ENCODE data around the gene PON2. TPM values are rescaled to one million over a fixed set of nuclear protein-coding genes. Genes with fewer than 3 reads are reported as not detected.

Gene PON2
- total RNA-seq, 4 donors from 2014 or later: 116 to 330 (median 193) TPM

- H3K36me3 ChIP-seq: peaks cover 0 to 32% (median 0%) of the 10 kb centered on the region in 3 donors
- no peaks in the 10 kb centered on the region for H3K27me3 ChIP-seq
- no peaks in the 10 kb centered on the region for H3K4me1 ChIP-seq
- H3K4me3 ChIP-seq: no peak overlapping the region
- no peaks in the 10 kb centered on the region for H3K9me3 ChIP-seq
- no peak for DNase-seq
- TF ChIP-seq CTCF (IDR thresholded peaks at IDR 0.05) (no peak), POLR2A (IDR thresholded peaks at IDR 0.05) (no peak)
- H3K27ac ChIP-seq: no peak overlapping the region
Observed at GRCh38 chr7:95411036-95411435, 23.8 kb downstream of the PON2 start.

GRCh38 chr7:95407751-95408150 is 27.1 kb downstream of the PON2 start:
- no peak for DNase-seq
- Histone ChIP-seq H3K4me1 (no peaks in the 10 kb centered on the region), H3K4me3 (no peak overlapping the region), H3K27me3 (no peaks in the 10 kb centered on the region), H3K36me3 (peaks cover 0 to 32% (median 0%) of the 10 kb centered on the region in 3 donors), H3K9me3 (no peaks in the 10 kb centered on the region), H3K27ac (no peak overlapping the region)
- TF ChIP-seq POLR2A (IDR thresholded peaks at IDR 0.05): no peak

GRCh38 chr7:95405800-95406199 is 29.0 kb downstream of the PON2 start:
- Histone ChIP-seq H3K36me3 (peaks cover 0 to 17% (median 0%) of the 10 kb centered on the region in 3 donors), H3K27ac (no peak overlapping the region), H3K27me3 (no peaks in the 10 kb centered on the region), H3K4me1 (no peaks in the 10 kb centered on the region), H3K4me3 (no peak overlapping the region), H3K9me3 (no peaks in the 10 kb centered on the region)
- TF ChIP-seq CTCF (IDR thresholded peaks at IDR 0.05) (no peak), POLR2A (IDR thresholded peaks at IDR 0.05) (no peak)
- no peak for DNase-seq

GRCh38 chr7:95405208-95405607 is 29.6 kb downstream of the PON2 start:
- no peak for DNase-seq
- no peak overlapping the region for H3K4me3 ChIP-seq
- no peaks in the 10 kb centered on the region for H3K27me3 ChIP-seq
- H3K9me3 ChIP-seq: no peaks in the 10 kb centered on the region
- H3K36me3 ChIP-seq: peaks cover 0 to 14% (median 0%) of the 10 kb centered on the region in 3 donors
- no peaks in the 10 kb centered on the region for H3K4me1 ChIP-seq
- TF ChIP-seq POLR2A (IDR thresholded peaks at IDR 0.05): no peak
- H3K27ac ChIP-seq: no peak overlapping the region

GRCh38 chr7:95404316-95404865 is 30.4 kb downstream of the PON2 start:
- no peak for DNase-seq
- TF ChIP-seq POLR2A (IDR thresholded peaks at IDR 0.05): no peak
- TF ChIP-seq CTCF (IDR thresholded peaks at IDR 0.05): no peak
- Histone ChIP-seq H3K4me1 (no peaks in the 10 kb centered on the region), H3K36me3 (peaks cover 0 to 9% (median 0%) of the 10 kb centered on the region in 3 donors), H3K4me3 (no peak overlapping the region), H3K9me3 (no peaks in the 10 kb centered on the region), H3K27me3 (no peaks in the 10 kb centered on the region), H3K27ac (no peak overlapping the region)

- no peak for TF ChIP-seq POLR2A (IDR thresholded peaks at IDR 0.05)
- no peak for TF ChIP-seq CTCF (IDR thresholded peaks at IDR 0.05)
- DNase-seq: no peak
- Histone ChIP-seq H3K4me1 (peaks cover 0 to 5% (median 0%) of the 10 kb centered on the region in 4 donors), H3K27ac (no peak overlapping the region), H3K4me3 (peak overlapping the region in 1 of 4 donors; percentile 67), H3K36me3 (no peaks in the 10 kb centered on the region), H3K9me3 (no peaks in the 10 kb centered on the region), H3K27me3 (no peaks in the 10 kb centered on the region)
Observed at GRCh38 chr7:95398155-95398940, 36.5 kb downstream of the PON2 start.

Data from Peyer's patch (tissue), 4 donors.